ENCODE results near the gene RIMOC1.

RIMOC1 gene

GRCh38 chr5:41892031-41892430 is 12.1 kb upstream of the RIMOC1 start:
- TF ChIP-seq CTCF (IDR thresholded peaks at IDR 0.05; ENCODE audit: insufficient read depth, missing control alignments) = no peak
- no peak for FAIRE-seq
- no peak for DNase-seq (ENCODE audit: insufficient read length, low spot score)

- DNase-seq (ENCODE audit: insufficient read length, low spot score) (no peak), FAIRE-seq (no peak)
- no peak for TF ChIP-seq CTCF (IDR thresholded peaks at IDR 0.05; ENCODE audit: insufficient read depth, missing control alignments)
Observed at GRCh38 chr5:41893074-41893851, 10.9 kb upstream of the RIMOC1 start.

GRCh38 chr5:41896230-41896629 is 7.9 kb upstream of the RIMOC1 start:
- FAIRE-seq = no peak
- no peak for DNase-seq (ENCODE audit: insufficient read length, low spot score)
- TF ChIP-seq CTCF (IDR thresholded peaks at IDR 0.05; ENCODE audit: insufficient read depth, missing control alignments) = no peak

- TF ChIP-seq CTCF (IDR thresholded peaks at IDR 0.05; ENCODE audit: insufficient read depth, missing control alignments) = no peak
- DNase-seq (ENCODE audit: insufficient read length, low spot score) = no peak
- FAIRE-seq = no peak
Observed at GRCh38 chr5:41903382-41903891, 707 bp upstream of the RIMOC1 start.

GRCh38 chr5:41906151-41906550 is 2.0 kb downstream of the RIMOC1 start:
- no peak for TF ChIP-seq CTCF (IDR thresholded peaks at IDR 0.05; ENCODE audit: insufficient read depth, missing control alignments)
- no peak for DNase-seq (ENCODE audit: insufficient read length, low spot score)
- FAIRE-seq = no peak

GRCh38 chr5:41908374-41909079 is 4.4 kb downstream of the RIMOC1 start:
- FAIRE-seq = no peak
- no peak for DNase-seq (ENCODE audit: insufficient read length, low spot score)
- no peak for TF ChIP-seq CTCF (IDR thresholded peaks at IDR 0.05; ENCODE audit: insufficient read depth, missing control alignments)

GRCh38 chr5:41918105-41918504 is 14.0 kb downstream of the RIMOC1 start:
- TF ChIP-seq CTCF (IDR thresholded peaks at IDR 0.05; ENCODE audit: insufficient read depth, missing control alignments) = no peak
- FAIRE-seq (no peak), DNase-seq (ENCODE audit: insufficient read length, low spot score) (no peak)

Data from D721Med (cell line).